GM18519 (cell line): ENCODE results near the gene SLC43A3.

ENCODE experiments used
- ATAC-seq: cut with Tn5 transposase; IDR thresholded peaks from one replicate; pipeline ENCODE4 v1.9.1; 2021; ENCODE audit warnings: mild to moderate bottlenecking, moderate library complexity; ENCODE audit not compliant: unreplicated experiment, low FRiP score

SLC43A3 gene

DNA sequence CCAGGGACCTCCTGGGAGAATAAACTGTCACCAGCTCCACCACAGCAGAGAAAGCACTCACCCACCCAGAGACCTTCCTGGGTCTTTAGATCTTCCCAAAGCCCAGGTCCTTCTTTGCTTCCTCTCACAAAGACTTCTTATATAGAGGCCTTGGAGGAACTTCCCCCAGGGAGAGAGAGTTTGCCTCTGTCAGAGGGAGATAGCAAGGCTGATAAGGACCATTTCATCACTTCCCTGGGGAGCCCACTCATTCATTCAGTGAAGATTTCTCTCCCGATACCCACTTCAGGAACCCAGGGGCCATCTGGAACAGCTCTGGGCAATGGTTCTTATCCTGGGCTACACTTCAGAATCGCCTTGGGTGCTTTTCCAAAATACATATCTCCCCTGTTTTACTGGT is 36.4 kb downstream of the SLC43A3 start, which contains the start of gene PRG2:
PRG2 (minus strand) TSS at position 116 of the 400 bp plus-strand sequence. CDS start 706 bp downstream, outside the sequence.
- no peak for ATAC-seq

DNA sequence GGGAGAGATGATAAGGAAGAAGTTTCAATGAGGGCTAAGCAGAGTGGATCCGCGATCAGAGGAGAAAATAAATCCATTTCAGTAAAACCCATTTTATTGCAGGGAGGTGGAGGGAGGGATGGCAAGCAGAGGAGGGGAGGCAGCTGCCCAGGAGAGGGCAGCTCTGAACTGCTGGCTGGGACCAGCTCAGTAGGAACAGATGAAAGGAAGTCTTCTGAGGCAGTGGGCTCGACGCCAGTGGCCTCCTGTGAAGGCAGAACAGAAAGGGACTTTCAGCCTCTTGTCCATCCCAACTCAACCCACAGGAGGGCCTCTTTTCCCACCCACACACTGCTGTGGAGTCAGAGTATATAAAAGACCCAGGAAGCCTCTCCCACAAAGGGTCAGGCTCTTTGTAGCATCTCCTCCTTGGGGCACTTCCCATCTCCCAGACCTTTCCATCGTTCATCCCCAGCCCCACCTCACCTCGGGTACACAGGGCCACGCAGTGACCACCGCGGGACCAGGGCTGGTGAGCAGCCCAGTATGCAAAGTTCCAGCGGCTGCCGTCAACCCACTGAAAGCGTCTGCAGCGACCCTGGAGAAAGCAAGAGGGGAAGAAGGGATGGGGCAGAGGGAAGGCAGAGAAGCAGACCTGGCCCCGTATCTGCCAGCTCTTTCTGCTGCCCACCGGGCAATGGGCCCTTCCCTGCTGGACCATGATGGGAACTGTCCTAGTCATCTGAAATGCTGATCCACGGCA is 39.5 kb downstream of the SLC43A3 start:
- no peak for ATAC-seq

DNA sequence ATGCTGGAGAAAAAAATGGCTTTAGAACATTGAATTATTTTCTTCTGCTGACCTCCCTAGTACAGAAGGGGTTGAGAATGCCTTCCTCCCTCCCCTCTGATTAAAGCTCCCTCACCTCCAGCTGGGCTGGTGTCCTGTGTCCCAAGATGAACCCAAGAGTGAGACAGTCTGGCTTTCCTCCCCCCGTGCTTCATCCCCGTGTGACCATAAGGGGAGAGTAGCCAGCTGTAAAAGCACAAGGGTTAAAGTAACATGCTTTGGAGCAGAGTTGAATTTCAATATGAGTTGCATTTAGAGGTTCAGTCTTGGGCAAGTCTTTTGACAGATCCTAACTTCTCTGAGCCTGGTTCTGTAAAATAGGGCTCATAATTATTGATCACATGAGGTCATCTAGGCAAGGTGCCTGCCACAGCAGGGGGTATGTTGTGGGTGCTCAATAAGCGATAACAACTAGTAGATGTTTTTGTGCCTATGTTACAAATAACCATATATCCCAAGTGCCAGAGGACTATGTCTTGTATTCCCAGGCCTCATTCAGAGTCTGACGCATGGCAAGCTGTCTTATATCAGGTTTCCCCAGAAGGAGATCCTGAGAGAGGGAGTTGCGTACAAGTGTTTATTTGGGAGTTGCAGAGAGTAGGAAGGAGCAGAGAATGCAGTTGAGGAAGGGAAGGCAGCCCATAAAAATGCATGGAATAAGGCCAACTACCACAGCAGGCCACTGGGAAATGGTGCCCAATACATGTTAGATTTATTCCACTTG is 40.6 kb downstream of the SLC43A3 start:
- no peak for ATAC-seq

DNA sequence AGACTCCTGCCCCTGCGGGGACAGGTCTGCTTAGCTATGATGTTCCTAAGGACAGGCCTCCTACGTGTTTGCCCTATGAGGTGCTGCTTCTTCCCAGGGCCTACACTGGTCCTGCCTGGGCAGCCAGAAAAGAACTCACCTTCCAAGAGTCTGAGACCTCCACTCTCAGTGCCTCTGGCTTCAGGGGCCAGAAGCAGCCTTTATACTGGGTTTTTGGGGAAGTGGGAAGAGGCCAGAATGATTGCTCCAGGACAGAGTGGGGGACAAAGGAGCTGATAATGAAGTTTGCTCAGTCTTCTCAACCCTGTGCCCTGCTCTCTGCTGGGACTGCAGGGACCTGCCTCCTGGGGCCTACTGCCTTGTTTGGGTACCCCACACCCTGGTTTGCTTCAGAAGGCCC is 45.9 kb downstream of the SLC43A3 start, which contains the start of gene PRG3:
PRG3 (minus strand) TSS at position 176 of the 400 bp plus-strand sequence. CDS start 442 bp downstream, outside the sequence.
- ATAC-seq: no peak

DNA sequence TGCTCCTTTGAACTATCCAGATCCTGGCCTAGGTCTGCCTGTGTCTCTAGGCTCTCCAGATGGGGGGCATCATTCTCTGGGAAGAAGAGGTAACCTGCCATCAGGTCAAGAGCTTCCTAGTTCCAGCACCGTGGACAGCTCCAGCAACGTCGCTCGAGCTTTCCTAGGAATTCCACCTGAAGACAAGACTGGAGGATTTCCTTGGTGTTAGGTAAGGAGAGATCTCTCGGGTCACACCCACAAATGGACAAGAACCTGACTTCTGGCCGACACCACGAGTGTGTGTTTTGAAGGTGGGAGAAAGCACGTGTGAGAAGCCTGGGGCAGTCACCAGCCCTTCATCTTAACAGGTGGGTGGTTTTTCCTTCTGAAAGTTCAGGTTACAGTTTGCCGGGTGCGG is 47.2 kb downstream of the SLC43A3 start:
- no peak for ATAC-seq

DNA sequence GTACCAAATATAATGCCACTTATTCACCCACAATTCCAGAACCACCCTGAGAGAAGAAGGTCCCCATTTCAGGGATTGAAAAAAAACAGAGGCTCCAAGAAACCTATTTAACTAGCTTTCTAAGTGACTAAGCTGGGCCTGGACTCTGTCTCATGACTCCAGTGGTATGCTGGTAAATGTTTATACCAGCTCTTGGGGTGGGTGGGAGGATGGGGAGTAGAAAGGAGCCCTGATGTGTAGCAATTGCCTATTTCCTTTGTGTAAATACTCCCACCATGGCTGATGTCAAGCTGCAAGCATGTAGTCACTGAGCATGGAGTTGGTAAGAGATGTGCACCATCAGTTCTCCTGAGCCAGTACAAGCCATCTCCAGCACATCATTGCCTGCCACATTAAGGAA is 48.7 kb downstream of the SLC43A3 start:
- no peak for ATAC-seq

DNA sequence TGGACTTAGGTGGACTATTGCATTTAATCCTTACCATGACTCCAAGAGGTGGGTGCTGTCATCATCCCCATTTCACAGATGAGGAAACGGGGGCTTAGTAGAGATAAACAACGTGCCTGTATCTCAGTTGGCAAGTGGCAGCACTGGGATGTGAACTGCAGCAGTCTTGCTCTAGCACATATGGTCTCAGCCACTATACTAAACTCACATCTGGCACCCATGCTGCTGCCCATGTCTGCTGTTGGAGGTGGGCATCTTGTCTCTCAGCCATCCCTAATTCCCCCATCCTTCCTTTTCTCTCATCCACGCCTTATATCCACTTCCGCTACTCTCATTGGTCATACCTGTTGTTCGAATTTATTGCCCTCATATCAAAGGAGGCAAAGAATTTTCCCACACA is 49.8 kb downstream of the SLC43A3 start:
- no peak for ATAC-seq

DNA sequence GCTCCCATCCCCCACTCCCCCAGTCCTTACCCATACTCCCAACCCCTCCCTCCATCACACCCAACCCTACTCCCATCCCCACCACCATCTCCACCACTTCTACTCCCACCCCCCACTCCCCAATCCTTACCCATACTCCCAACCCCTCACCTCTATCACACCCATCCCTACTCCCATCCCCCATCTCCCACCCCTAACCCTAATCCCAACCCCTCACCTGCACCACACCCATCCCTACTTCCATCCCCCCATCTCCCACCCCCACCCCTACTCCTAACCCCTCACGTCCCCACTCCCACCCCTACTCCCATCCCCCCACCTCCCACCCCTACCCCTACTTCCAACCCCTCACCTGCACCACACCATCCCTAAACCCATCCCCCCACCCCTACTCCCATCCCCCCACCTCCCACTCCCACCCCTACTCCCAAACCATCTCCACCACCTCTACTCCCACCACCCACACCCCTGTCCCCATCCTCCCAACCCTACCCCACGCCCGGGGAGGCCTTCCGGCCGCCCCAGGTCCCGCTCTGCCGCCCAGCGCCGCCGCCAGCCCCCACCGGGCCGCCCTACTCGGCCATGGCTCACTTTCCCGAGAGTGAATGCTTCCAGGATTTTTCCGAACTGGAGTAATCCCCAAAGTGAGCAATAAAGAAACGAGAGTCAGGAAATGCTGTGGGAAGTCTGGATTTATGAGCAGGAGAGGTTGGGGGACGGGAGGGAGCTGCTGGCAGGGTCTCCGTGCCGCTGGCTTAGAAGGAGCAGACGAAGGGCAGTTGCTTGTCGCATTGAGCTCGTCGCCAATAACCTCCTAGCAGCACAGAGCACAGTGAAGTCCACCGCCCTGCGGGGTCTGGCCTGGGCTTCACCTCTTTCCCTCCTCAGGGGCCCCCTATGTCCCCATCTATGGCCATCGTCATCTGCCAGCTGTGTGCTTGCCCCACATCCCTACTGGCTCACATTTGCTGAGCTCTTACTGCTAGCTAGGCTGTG is 50.5 kb downstream of the SLC43A3 start:
- ATAC-seq: no peak

DNA sequence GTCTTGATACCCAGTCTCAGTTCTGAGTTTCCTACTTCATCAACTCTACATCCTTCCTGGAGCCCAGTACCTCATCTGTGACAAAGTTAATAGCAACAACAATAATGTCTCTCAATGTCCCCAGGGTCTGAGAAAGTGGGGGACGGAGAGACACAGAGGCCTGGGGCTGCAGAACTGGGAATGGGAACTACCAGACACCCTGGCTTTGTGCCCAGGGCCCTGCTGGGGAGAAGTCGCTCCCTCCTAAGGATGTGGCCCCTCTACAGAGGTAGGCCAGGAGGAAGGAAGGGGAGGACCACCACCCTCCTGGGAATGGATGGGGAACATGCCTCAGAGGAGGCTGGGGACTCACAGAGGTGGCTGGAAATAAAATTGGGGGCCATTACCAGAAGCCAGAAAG is 51.4 kb downstream of the SLC43A3 start:
- no peak for ATAC-seq

DNA sequence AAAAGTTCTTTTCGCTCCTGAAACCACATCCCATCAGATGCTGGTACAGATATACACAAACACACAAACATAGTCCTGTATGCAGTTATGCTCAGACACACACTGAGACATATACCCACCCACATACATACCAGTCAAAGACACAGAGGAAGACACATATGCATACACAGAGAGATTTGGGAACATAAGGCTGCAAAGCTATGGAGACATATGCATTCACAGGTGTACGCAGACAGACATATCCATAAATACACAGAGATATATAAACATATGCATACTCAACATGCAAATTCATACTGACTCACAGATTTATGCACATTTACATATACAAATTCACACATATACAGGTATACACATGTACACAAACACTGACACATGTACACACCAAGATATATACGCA is 52.0 kb downstream of the SLC43A3 start:
- no peak for ATAC-seq

DNA sequence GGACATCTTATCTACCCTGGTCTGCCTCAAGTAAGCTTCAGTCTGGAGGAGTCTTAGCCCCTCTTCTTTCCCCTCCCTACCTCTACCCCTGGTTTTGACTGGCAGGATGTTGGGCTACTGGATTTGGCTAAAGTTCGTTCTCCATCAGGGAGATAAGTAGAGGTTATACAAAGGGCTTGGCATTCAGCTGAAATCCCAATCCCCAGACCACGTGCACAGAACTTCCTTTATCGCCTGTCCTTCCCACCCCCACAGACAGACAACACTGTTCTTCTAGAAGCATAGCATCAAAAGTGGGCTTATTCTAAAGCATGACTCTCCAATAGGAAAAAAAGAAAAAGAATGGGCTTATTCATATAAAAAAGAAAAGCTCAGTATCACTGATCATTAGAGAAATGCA is 53.8 kb downstream of the SLC43A3 start:
- ATAC-seq: no peak

DNA sequence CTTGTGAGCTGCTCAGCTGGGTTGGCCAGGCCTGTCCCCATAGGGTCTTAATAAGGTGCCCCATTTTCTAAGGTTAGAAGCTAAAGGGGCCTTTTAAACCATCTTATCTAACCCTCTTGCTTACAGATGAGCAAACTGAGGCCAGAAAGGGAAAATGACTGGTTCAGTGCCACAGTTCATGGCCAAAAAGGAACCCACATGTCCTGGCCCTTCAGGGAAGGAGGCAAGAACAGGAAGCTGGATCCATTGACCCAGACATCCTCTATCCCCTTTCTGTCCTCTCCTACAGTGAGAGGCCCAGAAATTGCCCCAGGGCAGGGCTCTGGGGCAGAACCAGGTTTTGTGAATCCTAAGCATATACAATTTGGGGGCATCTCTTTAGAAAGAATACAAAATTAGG is 56.0 kb downstream of the SLC43A3 start:
- no peak for ATAC-seq

DNA sequence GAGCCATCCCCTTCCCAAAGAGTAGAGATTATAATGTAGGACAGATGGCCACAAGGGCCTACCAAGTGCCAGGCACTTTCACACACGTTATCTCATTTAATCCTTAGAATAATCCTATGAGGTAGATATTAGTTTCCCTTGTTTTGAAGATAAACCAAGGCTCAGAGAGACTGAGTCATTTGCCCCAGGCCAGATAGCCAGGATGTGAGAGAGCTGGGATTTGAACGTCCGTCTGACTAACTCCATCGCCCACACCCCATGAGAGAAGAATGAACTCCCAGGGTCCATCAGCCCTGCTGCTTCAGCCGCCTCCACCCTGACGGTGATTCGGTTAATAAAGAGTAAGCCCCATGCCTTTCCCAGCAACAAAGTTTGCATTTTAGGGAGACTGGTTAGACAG is 56.7 kb downstream of the SLC43A3 start:
- ATAC-seq: no peak

DNA sequence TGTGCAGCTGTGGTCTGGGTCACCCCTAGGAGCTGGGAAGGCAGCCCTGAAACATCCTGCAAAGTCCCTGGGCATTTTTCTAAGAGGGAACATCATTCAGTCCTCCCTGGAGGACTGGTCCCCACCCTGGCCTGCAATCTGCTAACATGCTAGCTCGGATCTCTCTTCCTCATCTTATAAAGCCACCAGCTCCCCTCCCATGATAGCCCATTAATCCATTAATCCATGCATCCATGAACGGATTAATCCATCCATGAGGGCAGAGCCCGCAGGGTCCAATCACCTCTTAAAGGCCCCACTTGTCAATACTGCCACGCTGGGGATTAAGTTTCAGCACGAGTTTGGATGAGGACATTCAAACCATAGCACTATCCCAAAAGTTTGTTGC is 58.1 kb downstream of the SLC43A3 start:
- no peak for ATAC-seq

DNA sequence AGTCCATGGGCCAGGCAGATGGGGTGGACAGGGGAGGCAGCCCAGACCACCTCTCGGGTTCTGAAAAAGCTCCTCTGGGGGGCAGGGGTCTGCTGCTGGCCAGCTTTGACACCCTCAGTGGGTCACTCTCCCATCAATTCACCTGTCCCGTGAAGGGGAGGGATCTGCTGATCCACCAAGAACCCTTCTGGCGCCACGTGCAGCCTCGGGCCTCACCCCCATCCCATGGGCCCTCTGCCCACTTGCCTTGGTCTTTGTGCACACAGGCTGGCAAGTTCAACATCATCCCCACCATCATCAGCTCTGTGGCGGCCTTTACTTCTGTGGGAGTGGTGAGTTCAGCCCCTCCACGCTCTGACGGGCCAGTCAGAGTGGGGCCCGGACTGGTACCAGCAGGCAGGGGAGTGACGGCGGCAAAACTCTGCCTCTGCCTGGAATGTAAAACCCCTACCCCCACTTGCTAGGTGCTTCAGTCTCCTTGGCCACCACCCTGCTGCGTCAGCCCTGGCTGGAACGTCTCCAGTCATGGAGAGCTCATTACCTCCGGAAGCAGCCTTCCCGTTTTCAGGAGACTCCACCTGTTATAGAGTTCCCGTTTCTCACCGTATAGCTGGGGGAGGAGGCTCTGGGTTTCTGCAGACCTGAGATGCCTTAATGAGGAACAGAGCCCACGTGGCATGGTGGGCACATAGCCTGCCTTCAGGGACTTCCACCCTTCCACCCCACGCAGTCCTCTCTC is 58.6 kb downstream of the SLC43A3 start:
- no peak for ATAC-seq

DNA sequence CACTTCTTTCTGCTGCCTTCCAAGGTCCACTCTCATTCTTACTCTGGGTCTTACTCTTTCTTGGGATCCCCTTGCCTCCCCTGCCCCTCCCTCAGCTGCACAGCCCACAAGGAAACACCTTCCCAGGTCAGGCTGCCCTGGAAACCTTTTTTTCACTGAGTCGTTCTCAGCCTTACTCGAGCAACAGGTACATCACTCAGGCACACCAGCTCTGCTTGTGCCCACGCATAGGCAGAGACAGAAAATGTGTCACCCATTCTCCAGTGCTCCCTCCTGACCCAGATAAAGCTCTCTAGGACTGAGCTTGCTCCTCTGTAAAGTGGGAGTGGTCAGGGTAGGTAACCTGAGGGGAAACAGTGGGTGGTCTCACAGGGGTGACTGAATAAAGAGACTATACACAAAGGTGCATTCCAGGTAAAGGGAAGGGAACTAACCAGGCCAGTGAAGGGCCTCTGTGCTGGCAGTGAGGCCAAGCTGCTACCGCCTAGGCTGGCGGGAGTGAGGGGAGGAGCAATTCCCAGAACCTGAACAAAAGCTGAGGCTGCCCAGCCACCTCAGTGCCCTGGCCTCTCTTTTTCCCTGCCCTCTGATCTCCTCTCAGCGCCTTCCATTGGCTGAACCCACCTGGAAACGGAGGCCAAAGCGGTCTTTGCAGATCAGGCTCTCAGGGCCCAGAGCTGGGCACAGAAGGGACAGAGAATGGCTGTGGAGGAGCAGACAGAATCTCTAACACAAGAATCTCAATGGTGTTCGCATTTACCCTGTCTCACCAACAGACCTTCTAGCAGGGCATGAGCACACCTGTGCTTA is 61.9 kb downstream of the SLC43A3 start:
- ATAC-seq: no peak

DNA sequence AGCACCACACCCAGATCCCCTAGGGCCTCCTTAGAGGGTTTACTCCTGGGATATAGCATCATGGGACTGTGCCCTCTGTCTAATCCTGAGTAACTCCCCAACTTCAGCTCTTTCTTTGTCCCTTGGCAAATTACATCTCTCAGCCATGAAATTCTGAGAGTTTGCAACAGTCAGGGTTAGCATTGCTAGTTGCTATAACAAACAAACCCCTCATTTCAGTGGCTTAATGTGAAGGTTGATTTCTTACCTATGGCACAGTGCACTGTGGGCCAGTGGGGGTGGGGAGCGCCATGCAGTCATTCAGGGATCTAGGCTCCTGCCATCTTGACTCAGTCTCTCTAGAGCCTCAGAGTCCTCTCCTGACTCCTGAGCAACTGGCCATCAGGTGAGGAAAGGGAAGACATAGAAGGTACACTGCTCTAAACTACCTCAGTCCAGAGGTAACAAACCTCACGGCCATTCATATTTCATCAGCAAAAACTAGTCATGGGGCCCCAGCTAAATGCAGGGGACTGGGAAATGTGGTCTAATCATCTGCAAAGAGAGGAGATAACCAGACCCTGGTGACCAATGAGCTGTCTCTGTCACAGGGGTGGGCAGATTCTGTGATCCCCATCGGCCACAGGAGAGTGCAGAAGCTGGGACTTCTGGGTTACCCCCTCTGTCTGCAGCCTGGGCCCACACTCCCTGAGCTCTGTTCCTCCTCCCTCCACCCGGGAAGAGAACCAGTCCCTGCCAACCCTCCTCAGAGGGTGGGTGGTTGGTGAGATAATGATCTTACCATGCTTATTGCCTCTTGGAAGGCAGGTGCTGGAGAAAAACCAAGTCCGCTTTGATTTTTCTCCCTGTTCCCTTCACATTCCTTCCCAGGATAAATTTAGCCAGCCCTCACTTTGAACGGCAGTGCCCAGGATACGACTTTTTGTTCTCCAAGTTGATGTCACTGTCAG is 63.5 kb downstream of the SLC43A3 start:
- no peak for ATAC-seq

DNA sequence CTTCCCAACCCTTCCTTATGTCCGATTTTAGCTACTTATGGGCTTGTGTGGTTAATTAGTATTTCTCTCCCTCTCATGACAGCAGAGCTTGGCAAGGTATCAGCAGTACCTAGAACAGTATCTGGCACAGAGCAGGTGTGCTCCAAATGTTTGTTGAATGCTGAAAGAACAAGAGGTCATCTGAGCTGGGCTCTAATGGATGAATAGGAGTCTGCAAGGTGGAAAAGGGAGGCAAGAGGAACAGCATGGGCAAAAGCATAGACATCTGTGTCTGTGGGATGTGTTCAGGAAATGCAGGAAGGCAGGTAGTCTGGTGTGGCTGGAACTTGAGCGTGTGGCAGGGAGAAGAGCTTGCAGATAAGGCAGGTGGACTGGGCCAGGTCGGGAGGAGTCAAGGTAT is 65.0 kb downstream of the SLC43A3 start:
- no peak for ATAC-seq
